Adipose tissue (tissue), 3 donors: ENCODE data around the gene SLC35G2. TPM values are rescaled to one million over a fixed set of nuclear protein-coding genes. Genes with fewer than 3 reads are reported as not detected.

Experiments used
- polyA plus RNA-seq, 3 donors: library from polyadenylated mRNA; stranded (reverse); fragments of 200-250 nt; gene quantifications; one replicate each; pipeline ENCODE4 v1.2.3, GENCODE V29; 2013
- donor health status: healthy with polysubstance abuse.
- donor health status: Bipolar disorder and iron deficiency.
- donor health status: healthy.

SLC35G2 gene
- polyA plus RNA-seq, 3 donors, result 4.0 to 16.4 (median 5.3) TPM

Other genes starting within 250 kb of the SLC35G2 start
- 10 to 100 TPM in 2 of 3 donors, 1 to 10 TPM in 1; 7.7 to 16.0 (median 11.9) TPM for gene STAG1, start 66.7 kb upstream of the SLC35G2 start, polyA plus RNA-seq
- gene NCK1, start 43.1 kb downstream of the SLC35G2 start, polyA plus RNA-seq, result 10 to 100 TPM; 14.5 to 37.9 (median 32.1) TPM
- 1 to 10 TPM in 2 of 3 donors, under 1 TPM in 1; 0.30 to 1.9 (median 1.2) TPM for gene IL20RB, start 138.9 kb downstream of the SLC35G2 start, polyA plus RNA-seq